Dendritic cell treated with granulocyte-macrophage colony-stimulating factor and Interleukin-4, amounts not matched to agents 40 ng/mL and 50 ng/mL, for 4 days (primary cell): ENCODE results near the gene SPIRE2.

Source experiments
- H3K27ac Mint-ChIP-seq: one replicate; pipeline ENCODE4 v1.8.0; 2022; ENCODE audit warnings: mild to moderate bottlenecking, mixed read lengths
- H3K27me3 Mint-ChIP-seq: one replicate; pipeline ENCODE4 v1.8.0; 2022; ENCODE audit warnings: mild to moderate bottlenecking, mixed read lengths
- H3K36me3 Mint-ChIP-seq: one replicate; pipeline ENCODE4 v1.8.0; 2022; ENCODE audit warnings: low read depth, mixed read lengths
- H3K4me1 Mint-ChIP-seq: one replicate; pipeline ENCODE4 v1.8.0; 2022; ENCODE audit warnings: low read depth, mixed read lengths
- H3K4me3 Mint-ChIP-seq: one replicate; pipeline ENCODE4 v1.8.0; 2022; ENCODE audit warnings: mild to moderate bottlenecking, moderate library complexity, mixed read lengths
- H3K9me3 Mint-ChIP-seq: one replicate; pipeline ENCODE4 v1.8.0; 2022; ENCODE audit warnings: mixed read lengths
- intact Hi-C: fragments of 100-400 bp; cut with micrococcal nuclease; formaldehyde crosslinking; loops from one replicate; pipeline ENCODE4 v1.15.0; 2022

SPIRE2 gene

DNA sequence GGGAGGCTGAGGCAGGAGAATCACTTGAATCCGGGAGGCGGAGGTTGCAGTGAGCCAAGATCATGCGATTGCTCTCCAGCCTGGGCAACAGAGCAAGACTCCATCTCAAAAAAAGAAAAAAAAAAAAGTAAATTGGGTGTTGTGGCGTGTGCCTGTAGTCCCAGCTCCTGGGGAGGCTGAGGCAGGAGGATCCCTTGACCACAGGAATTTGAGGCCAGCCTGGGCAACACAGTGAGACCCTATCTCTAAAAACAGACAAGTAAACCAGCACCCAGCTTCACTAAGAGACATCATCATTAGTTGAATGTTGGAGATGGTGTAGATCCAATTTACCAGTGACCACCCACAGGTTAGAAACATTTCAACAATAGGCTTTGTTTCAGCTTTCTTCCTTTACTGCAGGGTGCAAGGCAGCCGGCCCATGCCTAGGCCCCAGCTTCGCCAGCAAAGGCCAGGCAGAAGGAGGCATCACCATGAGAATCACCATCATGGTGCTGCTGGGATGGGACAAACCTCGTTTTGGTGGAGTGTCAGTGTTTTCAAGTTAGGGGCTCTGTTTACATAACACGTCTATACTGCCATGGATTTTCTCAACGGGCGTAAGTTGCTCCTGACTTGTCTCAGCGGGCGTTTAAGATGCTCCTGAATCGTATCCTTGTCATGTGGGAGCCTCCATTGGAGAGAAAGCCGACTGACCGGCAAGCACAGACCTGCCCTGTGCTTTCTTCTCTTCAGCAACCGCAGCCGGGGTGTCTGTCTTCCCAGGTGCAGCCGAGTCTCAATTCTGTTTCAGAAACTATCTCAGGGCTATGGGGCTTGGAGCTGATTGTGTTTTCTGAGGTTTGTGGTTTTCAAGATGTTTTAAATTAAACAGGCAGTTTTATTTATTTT, 52.4 kb downstream of the SPIRE2 start:
- no peaks in the 10 kb centered on the region for H3K27me3 Mint-ChIP-seq
- peaks cover 20% of the 10 kb centered on the region for H3K4me1 Mint-ChIP-seq
- H3K9me3 Mint-ChIP-seq, result no peaks in the 10 kb centered on the region
- H3K36me3 Mint-ChIP-seq, result peaks cover 81% of the 10 kb centered on the region
- H3K27ac Mint-ChIP-seq, result no peak overlapping the region
- intact Hi-C loops, result no loop called here
- H3K4me3 Mint-ChIP-seq, result no peak overlapping the region

DNA sequence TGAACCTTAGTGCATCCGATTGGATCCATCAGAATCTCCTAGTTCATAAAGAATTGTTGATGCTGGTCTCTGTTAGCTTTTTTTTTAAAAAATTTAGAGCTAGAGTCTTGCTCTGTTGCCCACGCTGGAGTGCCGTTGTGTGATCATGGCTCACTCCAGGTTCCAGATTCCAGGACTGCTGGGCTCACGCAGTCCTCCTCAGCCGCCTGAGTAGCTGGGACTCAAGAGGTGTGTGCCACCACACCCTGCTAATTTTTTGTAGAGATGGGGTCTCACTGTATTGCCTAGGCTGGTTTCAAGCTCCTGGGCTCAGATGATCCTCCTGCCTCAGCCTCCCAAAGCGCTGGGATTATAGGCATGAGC, 53.1 kb downstream of the SPIRE2 start:
- Mint-ChIP-seq H3K4me1 (peaks cover 20% of the 10 kb centered on the region), H3K27ac (no peak overlapping the region), H3K27me3 (no peaks in the 10 kb centered on the region), H3K36me3 (peaks cover 87% of the 10 kb centered on the region), H3K9me3 (no peaks in the 10 kb centered on the region), H3K4me3 (no peak overlapping the region)
- intact Hi-C loops, result no loop called here

DNA sequence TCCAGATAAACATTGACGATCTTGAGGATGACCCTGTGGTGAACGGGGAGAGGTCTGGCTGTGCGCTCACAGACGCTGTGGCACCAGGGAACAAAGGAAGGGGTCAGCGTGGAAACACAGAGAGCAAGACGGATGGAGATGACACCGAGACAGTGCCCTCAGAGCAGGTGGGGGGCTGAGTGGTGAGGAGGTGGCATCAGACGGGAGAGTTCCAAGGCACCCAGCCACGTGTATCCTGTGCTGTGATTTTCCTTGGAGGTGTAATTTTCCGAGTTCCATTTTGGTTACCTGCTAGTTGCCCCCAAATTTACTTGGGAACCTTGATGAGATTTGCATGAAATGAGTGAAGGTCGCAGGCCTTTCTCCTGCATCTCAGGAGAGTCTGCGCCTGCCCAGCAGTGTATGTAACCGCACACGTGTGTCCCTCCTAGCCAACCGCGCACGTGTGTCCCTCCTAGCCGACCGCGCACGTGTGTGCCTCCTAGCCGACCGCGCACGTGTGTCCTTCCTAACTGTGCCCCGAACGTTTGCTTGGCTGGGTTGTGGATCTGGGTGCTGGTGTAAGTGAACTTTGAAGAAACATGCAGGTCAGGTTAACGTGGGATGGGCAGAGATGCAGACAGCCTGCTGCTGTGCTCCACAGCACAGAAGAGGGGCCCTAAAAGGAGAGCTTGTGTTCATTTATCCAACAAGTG, 55.2 kb downstream of the SPIRE2 start:
- Mint-ChIP-seq H3K36me3 (peaks cover 95% of the 10 kb centered on the region), H3K4me3 (no peak overlapping the region), H3K27me3 (no peaks in the 10 kb centered on the region), H3K4me1 (peaks cover 15% of the 10 kb centered on the region), H3K9me3 (no peaks in the 10 kb centered on the region), H3K27ac (peak overlapping the region; percentile 20)
- intact Hi-C loops, result no loop called here

DNA sequence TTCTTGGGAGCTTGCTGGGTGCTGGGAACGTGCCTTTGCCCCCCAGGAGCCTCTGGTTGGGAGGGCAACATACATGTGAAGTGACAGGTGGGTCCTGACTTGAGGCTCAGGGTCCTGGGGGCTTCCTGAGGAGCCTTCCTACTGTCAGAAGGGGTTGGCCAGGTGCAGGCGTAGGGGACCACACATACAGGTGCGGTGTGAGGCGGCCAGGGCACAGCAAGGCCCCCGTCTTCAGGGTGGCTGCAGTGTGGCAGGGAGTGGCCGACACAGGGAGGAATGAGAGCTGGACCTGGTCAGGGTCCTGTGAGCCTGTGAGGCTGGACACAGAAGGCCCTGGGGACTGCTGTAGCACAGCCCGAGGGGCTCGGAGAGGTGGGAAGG, 55.8 kb downstream of the SPIRE2 start:
- intact Hi-C loops, result no loop called here
- peaks cover 15% of the 10 kb centered on the region for H3K4me1 Mint-ChIP-seq
- peak overlapping the region; percentile 20 for H3K27ac Mint-ChIP-seq
- no peaks in the 10 kb centered on the region for H3K27me3 Mint-ChIP-seq
- H3K4me3 Mint-ChIP-seq, result no peak overlapping the region
- peaks cover 95% of the 10 kb centered on the region for H3K36me3 Mint-ChIP-seq
- no peaks in the 10 kb centered on the region for H3K9me3 Mint-ChIP-seq

DNA sequence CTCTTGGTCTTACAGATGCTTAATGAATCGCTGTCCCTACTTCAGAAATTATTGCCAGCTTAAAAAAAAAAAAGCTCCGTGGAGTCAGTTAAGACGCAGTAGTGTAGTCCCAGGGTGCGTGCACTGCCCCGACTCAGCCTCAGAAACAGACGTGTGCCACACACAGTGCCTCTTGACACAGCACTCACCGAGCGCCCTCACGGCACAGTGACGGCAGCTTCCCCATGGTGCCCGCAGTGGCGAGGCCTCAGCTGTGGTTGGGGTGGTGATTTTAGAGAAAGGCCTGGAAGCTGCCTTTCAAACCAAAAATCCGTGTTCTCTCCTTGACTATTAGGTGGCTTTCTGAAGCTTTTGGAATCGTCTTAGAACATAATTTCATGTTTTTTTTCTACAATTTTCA, 59.0 kb downstream of the SPIRE2 start:
- H3K27ac Mint-ChIP-seq, result no peak overlapping the region
- no peaks in the 10 kb centered on the region for H3K9me3 Mint-ChIP-seq

DNA sequence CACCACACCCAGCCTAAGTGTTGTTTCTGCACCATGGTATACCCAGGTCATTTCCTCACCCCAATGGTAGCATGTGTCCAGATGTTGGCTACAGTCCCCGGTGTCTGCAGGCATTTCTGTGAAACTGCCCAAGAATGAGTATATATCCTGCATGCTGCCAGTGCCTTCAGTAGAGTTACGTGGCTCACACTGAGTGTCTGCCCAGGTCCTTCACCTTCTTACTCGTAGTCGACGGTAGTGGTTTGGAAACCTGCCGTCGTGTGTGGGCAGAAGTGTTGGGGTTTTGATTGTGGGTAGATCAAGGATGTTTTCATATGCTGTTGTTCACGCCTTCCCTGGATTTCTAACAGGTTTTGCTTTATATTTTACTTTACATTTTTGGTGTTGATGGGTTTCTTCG, 61.9 kb downstream of the SPIRE2 start:
- Mint-ChIP-seq H3K4me1 (peaks cover 2% of the 10 kb centered on the region), H3K9me3 (no peaks in the 10 kb centered on the region), H3K27me3 (no peaks in the 10 kb centered on the region), H3K36me3 (peaks cover 100% of the 10 kb centered on the region), H3K4me3 (no peak overlapping the region), H3K27ac (no peak overlapping the region)
- intact Hi-C loops, result no loop called here

More for the DNA sequence above, 59.0 kb downstream of the SPIRE2 start:
- peaks cover 15% of the 10 kb centered on the region for H3K4me1 Mint-ChIP-seq
- intact Hi-C loops, result no loop called here
- no peaks in the 10 kb centered on the region for H3K27me3 Mint-ChIP-seq
- peaks cover 100% of the 10 kb centered on the region for H3K36me3 Mint-ChIP-seq
- no peak overlapping the region for H3K4me3 Mint-ChIP-seq

DNA sequence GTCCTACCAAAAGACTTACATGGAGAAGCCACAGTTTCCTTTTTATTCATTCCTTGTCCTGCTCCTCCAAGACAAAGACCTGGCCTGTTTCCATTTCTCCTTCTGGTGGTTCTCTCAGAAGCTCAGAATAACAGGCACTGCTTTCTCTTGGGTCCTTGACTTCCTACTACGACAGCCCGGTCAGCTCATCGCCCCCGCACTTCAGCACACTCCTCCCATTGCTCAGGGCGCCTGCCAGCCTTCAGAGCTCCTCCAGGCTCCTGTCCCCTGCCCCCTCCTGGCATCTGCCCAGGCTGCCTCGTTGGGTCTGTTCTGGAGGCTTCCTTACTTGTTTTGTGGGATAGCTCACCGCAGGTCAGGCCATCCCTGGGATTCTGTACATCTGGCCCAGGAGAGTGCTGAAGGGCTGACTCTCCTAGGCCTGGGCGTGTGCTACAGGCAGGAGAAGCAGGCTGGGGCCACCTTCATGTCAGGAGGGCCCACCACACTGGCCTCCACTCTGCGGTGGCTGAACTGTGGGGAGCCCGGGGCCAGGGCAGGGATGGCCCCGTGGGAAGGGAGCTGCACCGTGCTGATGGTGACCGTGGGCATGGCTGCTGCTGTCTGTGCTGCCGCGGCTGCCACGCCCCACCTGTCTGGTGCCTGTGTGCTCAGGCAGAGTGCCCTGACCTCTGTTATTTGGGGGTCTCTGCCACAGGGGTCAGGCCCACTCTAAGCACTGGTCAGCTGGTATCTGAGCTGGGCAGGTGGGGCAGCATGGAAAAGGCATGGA, 62.8 kb downstream of the SPIRE2 start:
- Mint-ChIP-seq H3K4me1 (no peaks in the 10 kb centered on the region), H3K36me3 (peaks cover 100% of the 10 kb centered on the region), H3K27ac (no peak overlapping the region), H3K27me3 (no peaks in the 10 kb centered on the region), H3K4me3 (no peak overlapping the region), H3K9me3 (no peaks in the 10 kb centered on the region)
- intact Hi-C loops, result no loop called here

DNA sequence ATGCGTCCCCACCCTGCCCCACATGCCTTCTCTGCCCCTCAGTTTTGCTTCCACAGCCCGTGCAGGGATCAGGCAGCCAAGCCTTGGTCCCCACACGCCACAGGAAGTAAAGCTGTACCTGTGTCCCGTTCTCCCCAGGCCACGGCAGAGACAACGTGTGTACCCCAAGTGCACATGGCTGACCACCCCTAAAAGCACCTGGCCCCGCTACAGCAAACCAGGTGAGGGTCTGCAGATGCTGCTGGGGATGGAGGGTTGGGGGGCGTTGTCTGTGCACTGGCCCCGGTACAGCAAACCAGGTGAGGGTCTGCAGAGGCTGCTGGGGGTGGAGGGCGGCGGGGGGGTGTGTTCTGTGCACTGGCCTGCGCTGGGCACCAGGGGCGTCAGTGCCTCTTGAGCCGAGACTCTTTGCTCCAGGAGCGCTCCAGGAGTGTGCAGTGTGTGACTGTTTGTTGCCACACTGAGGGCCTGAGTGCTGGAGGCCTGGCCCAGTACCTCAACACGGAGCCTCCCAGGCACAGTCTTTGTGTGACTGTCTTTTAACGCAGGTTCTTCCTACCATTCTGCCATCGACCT, 63.9 kb downstream of the SPIRE2 start:
- Mint-ChIP-seq H3K36me3 (peaks cover 100% of the 10 kb centered on the region), H3K4me1 (no peaks in the 10 kb centered on the region), H3K4me3 (no peak overlapping the region)

DNA sequence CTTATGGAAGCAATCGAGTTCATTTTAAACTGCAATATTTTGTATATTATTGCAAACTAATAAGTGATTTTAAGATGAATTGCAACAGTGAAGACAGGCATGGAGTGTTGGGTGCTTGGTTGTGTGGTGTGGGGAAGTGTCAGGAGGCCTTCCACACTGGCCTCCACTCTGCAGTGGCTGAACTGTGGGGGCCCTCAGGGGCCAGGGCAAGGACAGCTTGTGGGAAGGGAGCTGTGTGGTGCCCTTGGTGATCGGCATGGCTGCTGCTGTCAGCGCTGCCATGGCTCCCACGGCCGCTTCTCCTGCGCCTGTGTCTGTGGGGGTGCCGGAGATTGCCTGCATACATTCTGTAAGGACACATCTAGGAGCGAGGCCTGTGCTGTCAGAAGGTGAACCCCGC, 64.4 kb downstream of the SPIRE2 start:
- H3K9me3 Mint-ChIP-seq, result no peaks in the 10 kb centered on the region
- no peaks in the 10 kb centered on the region for H3K27me3 Mint-ChIP-seq
- H3K4me1 Mint-ChIP-seq, result no peaks in the 10 kb centered on the region
- H3K27ac Mint-ChIP-seq, result no peak overlapping the region
- intact Hi-C loops, result no loop called here
- H3K4me3 Mint-ChIP-seq, result no peak overlapping the region
- peaks cover 100% of the 10 kb centered on the region for H3K36me3 Mint-ChIP-seq

More for the DNA sequence above, 63.9 kb downstream of the SPIRE2 start:
- Mint-ChIP-seq H3K27me3 (no peaks in the 10 kb centered on the region), H3K27ac (no peak overlapping the region), H3K9me3 (no peaks in the 10 kb centered on the region)
- intact Hi-C loops, result no loop called here

DNA sequence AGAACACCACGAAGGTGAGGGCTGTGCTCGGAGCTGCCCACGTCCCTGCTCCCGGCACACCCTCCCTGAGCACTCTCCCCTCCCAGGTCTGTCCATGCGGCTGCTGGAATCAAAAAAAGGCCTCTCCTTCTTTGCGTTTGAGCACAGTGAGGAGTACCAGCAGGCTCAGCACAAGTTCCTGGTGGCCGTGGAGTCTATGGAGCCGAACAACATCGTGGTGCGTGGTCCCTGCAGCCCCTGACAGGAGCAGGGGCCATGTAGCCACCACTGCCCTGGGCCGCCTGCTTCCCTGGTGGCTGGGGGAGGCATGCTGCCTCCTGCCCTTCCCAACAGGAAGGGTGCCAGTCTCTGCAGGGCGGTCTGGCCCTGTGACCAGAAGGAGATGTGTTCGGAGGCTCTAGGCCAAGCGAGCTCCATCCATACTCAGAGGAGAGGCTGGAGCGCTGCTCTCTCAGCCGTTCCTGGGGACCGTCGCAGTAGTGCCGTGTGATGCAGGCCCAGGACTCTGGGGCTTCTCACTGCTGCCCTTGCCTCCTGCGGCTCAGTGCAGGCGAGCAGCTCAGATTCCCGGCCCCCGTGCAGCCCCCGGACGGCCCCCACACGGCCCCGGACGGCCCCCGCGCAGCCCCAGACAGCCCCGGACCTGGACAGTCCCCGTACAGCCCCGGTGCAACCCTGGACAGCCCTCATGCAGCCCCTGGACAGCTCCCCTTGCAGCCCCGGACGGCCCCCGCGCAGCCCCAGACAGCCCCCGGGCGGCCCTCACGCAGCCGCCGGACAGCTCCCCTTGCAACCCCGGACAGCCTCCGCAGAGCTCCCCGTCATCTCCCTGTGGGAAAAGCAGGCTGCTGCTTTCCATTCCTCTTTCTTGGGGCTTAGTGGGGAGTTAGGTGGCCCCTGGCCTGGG, 65.6 kb downstream of the SPIRE2 start:
- no peak overlapping the region for H3K27ac Mint-ChIP-seq

DNA sequence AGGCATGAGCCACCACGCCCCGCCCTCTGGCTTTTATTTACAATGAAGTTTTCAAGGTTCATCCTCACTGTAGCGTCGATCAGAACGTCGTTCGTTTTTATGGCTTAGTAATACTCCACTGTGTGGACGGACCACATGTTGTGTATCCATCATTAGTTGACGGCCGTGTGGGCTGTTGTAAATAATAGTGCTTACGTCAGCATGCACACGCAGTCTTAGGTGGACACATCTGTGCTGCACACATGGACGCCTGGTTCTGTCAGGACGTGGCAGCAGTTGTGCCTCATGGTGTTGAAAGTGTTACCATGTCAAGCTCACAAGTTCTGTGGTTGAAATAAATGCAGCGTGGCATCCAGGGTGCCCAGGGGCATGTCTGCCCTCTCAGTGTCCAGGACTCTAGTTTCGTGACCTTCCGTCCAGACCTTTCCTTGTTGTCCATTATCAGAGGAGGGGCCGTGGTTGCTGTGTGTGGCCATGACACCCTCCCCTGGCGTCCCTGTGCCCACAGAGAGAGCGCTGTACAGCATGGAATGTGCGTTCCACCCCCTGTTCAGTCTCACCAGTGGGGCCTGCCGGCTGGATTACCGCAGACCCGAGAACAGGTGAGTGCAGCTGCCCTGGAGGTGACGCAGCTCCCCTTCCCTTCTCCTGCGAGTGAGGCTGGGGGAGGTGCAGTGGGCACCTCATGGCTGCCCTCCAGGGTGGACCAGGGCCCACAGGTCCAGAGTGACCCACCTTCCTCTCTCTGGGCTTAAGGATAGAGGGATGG, 67.4 kb downstream of the SPIRE2 start:
- Mint-ChIP-seq H3K27me3 (no peaks in the 10 kb centered on the region), H3K36me3 (peaks cover 100% of the 10 kb centered on the region), H3K4me1 (no peaks in the 10 kb centered on the region), H3K9me3 (no peaks in the 10 kb centered on the region), H3K27ac (no peak overlapping the region), H3K4me3 (no peak overlapping the region)
- intact Hi-C loops, result no loop called here

More for the DNA sequence above, 65.6 kb downstream of the SPIRE2 start:
- intact Hi-C loops, result no loop called here
- Mint-ChIP-seq H3K9me3 (no peaks in the 10 kb centered on the region), H3K27me3 (no peaks in the 10 kb centered on the region), H3K36me3 (peaks cover 100% of the 10 kb centered on the region), H3K4me3 (no peak overlapping the region), H3K4me1 (no peaks in the 10 kb centered on the region)

DNA sequence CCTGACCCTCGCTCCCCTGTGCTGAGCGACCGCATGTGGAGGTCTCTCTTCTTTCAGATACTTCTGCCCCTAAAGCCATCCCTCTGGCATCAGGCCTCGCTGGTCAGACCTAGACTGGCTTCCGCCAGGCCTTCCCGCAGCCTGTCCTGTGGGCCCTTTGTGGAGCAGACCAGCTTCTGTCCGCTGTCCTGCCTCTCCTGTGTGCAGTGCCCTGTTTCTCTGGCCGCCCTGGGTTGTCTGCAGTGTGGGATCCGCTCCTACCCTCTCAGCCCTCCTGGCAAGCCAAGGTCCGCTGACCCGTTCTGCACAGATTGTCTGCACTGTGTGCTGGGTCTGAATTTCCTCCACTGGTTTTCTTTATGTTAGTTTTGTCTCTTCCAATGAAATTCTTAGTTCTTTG, 68.9 kb downstream of the SPIRE2 start:
- Mint-ChIP-seq H3K27me3 (no peaks in the 10 kb centered on the region), H3K4me1 (no peaks in the 10 kb centered on the region), H3K9me3 (no peaks in the 10 kb centered on the region), H3K36me3 (peaks cover 92% of the 10 kb centered on the region), H3K27ac (no peak overlapping the region), H3K4me3 (no peak overlapping the region)
- intact Hi-C loops, result no loop called here
